ENCODE results near the gene NRF1.

The NRF1 gene

DNA sequence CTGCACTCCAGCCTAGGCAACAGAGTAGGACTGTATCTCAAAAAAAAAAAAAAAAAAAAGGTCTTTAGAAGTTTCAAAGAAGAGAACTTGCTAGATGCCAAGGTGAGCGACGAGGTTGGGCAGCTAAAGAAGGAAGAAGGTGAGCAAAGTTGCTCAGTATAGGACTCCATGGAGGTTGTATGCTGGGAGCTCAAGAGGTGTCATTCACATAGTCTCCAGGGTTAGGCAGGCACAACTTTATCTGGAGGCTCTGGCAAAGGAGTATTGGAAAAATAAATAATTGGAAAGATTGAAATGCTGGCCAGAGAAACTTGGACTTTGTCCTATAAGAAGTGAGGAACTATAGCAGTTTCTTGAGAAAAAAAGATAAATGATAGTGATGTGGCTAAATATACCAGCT is 74.5 kb downstream of the NRF1 start:
- DNase-seq: no peak

DNA sequence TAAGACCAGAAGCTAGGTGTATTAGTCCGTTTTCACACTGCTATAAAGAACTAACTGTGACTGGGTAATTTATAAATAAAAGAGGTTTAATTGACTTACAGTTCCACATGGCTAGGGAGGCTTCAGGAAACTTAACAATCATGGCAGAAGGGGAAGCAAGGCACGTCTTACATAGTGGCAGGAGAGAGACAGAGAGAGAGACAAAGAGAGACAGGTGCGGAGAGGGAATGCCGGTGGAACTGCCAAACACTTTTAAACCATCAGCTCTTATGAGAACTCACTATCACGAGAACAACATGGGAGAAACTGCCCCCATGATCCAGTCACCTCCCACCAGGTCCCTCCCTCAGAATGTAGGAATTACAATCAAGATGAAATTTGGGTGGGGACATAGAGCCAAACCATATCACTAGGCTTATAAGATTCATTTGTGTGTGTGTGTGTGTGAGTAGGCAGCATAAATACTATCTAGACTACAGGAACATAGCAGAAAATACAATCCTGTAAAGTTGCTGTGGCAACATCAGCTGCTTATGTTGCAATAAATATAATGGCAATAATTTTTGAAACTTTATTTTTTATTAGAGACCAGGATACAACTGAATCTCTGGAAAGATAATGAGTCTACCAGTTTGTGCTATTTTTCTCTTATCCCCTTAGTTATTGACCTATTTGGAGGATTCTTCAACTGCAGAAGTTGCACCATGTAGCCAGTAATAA is 77.1 kb downstream of the NRF1 start:
- no peak for DNase-seq

GRCh38 chr7:129689995-129690581 is 78.6 kb downstream of the NRF1 start:
- DNase-seq: no peak

DNA sequence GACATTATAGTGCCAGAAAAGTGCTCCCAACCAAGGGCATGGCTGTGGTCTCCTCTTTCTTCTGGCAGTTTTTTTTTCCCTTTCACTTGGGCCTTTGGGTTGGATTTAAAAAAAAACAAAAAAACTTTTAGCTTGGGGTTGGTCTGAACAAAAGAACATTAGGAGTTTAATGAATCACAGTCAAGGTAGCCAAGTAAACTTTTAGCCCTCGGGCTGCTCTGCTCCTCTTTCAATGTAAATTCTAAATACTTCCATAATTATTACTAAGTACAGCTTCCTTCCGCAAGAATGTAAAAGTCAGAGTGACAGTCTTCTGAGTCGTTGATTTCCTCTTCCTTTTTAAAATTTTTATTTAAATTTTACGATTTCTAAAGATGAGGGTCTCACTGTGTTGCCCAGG is 79.2 kb downstream of the NRF1 start:
- DNase-seq: no peak

DNA sequence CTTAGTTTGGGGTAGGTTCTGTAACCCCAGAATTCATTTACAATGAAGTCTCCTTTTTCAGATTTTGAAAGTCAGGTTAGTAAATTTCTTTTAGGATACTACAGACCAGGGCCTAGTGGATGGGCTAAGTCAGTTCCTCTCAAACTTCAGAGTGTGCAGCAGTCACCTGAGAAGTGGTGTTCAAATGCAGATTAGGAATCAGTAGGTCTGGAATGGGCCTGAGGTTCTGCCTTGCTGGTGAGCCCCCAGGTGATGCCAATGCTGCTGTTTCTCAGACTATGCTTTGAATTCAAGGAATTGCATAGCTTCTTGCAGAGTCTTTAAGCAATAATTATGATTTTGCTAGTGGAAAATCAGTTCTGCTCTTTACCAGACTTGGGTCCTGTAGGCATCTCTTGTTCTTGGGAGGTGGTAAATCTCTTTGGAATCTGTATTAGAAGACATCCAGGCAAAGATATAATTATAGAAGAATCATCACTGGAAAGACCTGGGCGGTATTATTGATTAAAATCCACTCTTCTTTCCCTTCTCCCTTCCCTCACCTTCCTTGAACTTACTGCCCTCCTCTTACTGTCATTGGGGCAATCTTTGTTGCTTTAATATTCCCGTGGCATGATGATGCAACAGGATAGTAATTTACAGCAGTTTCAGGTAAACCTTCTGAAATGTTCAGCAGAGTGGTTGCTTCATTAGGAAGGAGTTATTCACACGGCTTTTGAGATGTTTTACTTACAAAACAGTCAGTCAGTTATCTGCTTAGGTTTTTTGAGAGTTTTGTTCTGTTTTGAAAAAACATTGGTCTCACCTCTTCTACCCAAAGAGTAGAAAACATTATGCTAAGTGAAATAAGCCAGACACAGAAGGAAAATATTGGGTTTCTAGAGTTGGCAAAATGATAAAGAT is 87.2 kb downstream of the NRF1 start:
- no peak for DNase-seq

DNA sequence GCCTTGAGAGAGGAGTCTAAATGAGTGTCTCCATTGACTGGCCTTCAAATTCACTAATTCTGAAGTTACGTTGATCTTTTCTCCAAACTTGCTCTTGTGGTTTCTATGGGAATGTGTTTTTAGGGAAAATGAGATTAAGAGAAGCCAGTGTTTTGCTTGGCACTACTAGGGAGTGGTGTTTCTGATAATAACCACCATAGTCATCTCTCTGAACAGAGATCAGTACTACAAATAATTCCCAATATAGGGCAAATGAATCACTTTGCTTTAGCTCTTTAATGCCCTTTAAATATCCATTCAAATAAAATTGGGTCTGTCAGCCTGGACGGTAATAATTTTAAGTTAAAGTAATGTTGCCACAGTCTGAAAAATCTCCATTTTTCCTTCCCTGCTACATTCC is 90.8 kb downstream of the NRF1 start:
- no peak for DNase-seq

- DNase-seq: no peak
These were observed 91.3 kb downstream of the NRF1 start for GRCh38 chr7:129702761-129703338.

DNA sequence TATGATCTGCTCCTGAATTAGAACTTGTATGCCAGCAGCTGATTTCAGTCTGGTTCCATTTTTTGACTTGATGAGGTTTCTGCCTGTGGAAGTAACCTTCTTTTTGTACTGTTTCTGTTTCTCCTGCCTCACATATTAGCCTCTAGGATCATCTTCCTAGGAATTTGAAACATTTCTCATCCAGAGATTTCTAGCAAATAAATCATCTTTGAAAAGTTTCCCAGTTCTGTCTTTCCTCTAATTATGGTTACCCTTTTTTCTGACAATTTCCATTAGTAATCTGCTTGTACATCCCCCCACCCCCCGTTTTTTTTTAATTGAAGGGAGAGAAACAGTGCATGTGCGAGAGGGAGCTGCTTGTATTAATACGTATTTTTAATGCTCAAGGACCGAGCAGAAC is 92.2 kb downstream of the NRF1 start:
- no peak for DNase-seq

- DNase-seq: no peak
These were observed 96.5 kb downstream of the NRF1 start for GRCh38 chr7:129707910-129708499.

DNA sequence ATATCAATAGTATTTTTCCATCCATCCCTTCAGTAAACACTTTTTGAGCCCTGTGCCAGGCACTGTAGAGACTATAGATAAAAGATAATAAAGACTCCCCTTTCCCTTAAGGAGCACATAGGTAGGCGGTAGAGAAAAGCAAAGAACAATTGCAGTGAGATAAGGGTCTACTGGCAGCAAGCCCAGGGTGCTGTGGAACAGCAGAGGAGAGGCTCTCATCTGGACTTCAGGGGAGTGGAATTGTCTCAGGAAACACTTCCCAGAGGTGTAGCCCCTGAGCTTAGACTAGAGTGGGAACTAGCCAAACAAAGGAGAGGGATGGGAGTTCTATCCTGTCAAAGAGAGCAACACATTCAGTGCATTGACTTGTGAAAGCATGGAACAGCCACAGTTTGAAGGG is 102.0 kb downstream of the NRF1 start:
- no peak for DNase-seq

DNA sequence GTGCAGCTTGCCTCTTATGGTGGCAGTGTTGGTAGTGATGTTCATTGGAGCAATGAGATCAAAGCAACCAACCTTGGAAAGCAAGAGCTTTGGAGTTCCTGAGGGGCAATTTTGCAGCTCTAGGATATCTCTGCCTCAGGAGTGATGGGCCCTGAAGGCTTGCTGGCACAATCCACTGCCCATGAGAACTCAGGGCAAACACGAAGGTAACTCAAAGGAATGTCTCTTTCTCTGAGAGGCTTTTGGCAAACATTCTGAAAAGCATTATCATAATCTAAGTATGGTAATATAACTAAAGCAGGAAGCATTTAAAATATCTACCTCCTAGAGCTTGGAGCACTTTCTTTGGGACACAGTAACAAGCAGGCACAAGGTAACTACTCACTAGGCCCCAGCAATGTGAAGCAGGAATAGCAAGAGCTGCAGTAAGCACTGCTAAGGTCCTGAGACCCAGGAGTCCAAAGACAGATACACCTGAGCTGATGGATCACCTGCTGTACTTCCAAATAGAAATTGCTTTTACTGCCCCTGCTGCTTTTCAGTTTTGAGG is 103.1 kb downstream of the NRF1 start:
- no peak for DNase-seq

DNA sequence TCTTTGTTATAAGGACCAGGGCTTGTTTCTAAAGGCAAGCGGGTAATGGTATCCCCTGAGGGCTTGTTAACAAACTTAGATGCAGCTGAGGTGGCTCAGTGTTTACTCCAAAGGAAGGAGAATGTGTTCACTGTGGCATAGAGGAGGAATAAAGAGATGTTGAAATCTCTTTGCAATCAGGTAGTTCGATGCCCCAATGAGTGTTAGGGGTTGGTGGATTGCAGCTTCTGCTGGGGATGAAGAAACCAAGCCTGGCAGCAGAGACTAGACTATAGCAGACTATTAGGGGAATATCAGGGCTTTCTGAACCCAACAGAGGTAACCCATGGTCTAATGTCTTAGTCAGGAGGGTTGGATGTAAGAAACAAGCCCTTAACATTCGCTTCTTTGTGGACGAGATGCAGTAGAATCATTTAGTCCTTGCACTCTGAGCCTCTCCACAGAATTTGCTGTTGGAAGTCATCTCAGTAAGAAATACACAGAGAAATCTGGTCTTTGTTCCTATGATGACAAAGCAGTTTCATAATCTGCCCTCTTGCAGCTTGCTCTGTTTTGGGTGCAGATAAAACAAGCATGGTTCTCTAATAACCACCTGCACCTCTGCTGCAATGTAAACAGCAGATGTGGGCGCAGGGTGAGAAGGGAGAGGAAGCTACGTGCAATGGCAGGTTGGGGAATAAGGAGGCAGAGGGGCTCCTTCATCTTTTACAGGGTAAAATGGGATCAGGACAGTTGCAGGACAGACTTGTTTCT is 108.6 kb downstream of the NRF1 start:
- no peak for DNase-seq

- no peak for DNase-seq
These were observed 109.5 kb downstream of the NRF1 start for GRCh38 chr7:129721068-129721467.

DNA sequence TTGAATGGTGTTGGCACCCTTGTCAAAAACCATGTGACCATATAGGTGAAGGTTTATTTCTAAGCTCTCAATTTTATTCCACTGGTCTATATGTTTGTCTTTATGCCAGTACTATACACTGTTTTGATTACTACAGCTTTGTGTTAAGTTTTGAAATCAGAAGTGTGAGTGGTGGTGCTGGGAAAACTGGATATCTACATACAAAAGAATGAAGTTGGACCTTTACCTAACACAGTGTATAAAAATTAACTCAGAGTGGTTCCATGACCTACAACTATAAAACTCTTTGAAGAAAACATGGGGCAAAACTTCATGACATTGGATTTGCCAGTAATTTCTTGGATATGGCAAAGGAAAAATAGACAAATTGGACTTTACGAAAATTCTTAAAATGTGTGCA is 112.2 kb downstream of the NRF1 start:
- no peak for DNase-seq

- DNase-seq: no peak
These were observed 113.3 kb downstream of the NRF1 start for GRCh38 chr7:129724796-129725195.

- DNase-seq: peak in 1 of 2 experiments; percentile 28
These were observed 117.5 kb downstream of the NRF1 start for GRCh38 chr7:129728875-129729467.

GRCh38 chr7:129729511-129729910 is 118.0 kb downstream of the NRF1 start:
- no peak for DNase-seq

- no peak for DNase-seq
These were observed 118.6 kb downstream of the NRF1 start for GRCh38 chr7:129730159-129730558.

GRCh38 chr7:129734400-129734799 is 122.9 kb downstream of the NRF1 start:
- no peak for DNase-seq

DNA sequence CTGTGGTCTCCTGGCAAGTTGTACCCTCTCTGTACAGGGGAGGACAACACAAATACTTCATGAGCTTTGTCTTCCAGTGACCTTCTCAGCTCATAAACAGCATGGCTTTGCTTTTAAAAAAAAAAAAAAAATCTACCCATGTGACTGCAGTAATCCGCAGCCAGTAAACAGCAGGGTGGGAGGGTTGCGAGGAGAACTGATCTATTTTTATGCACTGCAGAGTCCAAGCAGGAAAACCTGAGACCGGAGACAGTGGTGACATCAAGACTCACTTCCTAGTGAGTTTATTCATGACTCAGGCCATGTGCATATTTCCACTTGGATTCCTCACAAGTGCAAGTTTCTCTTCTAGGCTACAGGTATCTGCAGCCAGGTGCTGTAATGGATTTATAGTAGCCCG is 127.9 kb downstream of the NRF1 start:
- DNase-seq: no peak

DNA sequence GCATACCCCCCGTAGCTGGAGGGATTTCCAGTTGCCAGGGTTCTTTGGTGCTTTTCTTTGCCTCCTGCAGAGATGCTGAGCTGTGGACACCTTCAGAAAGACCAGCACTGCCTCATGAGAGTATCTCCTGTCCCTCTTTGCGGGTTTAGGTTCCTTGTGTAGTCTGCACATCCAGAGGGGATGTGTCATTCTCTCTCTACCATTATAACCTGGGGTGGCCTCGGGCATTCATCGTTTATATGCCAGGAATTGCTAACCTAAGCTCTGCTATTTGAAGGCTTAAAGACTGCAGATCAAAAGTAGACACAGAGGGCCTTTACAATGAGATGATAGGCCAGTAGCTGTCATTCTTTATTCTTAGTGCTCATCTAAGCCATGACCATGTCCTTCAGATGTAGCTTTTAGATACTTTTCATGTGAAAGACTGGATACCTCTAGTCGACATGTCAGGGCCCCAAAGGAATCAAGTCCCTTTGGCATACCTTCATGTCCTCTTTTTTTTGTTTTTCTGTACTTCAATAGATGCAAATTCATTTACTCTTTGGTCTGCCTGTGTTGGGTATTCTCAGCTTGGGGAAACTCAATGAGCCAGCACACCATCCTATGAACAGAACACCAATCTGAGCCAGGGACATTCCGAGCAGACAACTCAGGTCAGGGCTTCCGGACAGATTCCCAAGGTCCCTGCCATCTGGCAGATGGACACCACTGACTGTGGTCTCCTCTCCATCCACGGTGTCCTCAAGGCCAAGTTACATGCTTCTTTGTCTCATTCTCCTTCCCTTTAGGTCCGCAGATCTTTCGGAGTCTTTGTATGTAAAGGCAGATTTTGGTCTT is 129.3 kb downstream of the NRF1 start:
- DNase-seq: no peak

Measured in NCI-H187 (cell line).